SK-N-SH (cell line): ENCODE measurements around the gene CYP39A1.

Experiments
- CTCF ChIP-seq: fragments of 200-600 bp; sonication (generic); IDR thresholded peaks from 2 replicates; pipeline ENCODE4 v1.6.1; 2017; ENCODE audit warnings: antibody characterized with exemption, mild to moderate bottlenecking, moderate library complexity
- EZH2phosphoT487 ChIP-seq: fragments of 200-600 bp; sonication (generic); IDR thresholded peaks from 2 replicates; pipeline ENCODE4 v1.6.1; 2017; ENCODE audit warnings: low read depth, mixed run types, mild to moderate bottlenecking, antibody characterized with exemption, moderate library complexity, borderline replicate concordance
- GABPA ChIP-seq: IDR thresholded peaks from 2 replicates; pipeline ENCODE4 v1.4.0; 2012; ENCODE audit warnings: low read depth, mild to moderate bottlenecking
- RCOR1 ChIP-seq: fragments of 150-350 bp; IDR thresholded peaks from 2 replicates; pipeline ENCODE4 v1.6.1; 2017; ENCODE audit warnings: antibody characterized with exemption, low read length
- SMC3 ChIP-seq: IDR thresholded peaks from 2 replicates; pipeline ENCODE4 v1.6.1; 2012; ENCODE audit warnings: low read depth, low read length, improper control_type of control experiment
- TAF1 ChIP-seq: IDR thresholded peaks from 2 replicates; pipeline ENCODE4 v1.6.1; 2012; ENCODE audit warnings: low read depth, mild to moderate bottlenecking, low read length, moderate library complexity, borderline replicate concordance
- YY1 ChIP-seq: IDR thresholded peaks from 2 replicates; pipeline ENCODE4 v1.4.0; 2012; ENCODE audit warnings: low read depth, mild to moderate bottlenecking
- TF ChIP-seq, protein P1 (sequence below): IDR thresholded peaks from 2 replicates; pipeline ENCODE4 v1.6.1; 2012; ENCODE audit warnings: mild to moderate bottlenecking, low read depth, low read length, moderate library complexity
- TF ChIP-seq, protein P2 (sequence below): IDR thresholded peaks from 2 replicates; pipeline ENCODE4 v1.4.0; 2012; ENCODE audit warnings: low read depth, borderline replicate concordance

GRCh38 chr6:46606338-46606737 is 46.3 kb downstream of the CYP39A1 start:
- TF ChIP-seq SMC3 (no peak), CTCF (no peak), TAF1 (no peak), GABPA (no peak), RCOR1 (no peak), YY1 (no peak), EZH2phosphoT487 (no peak)
- TF ChIP-seq, protein P1, sequence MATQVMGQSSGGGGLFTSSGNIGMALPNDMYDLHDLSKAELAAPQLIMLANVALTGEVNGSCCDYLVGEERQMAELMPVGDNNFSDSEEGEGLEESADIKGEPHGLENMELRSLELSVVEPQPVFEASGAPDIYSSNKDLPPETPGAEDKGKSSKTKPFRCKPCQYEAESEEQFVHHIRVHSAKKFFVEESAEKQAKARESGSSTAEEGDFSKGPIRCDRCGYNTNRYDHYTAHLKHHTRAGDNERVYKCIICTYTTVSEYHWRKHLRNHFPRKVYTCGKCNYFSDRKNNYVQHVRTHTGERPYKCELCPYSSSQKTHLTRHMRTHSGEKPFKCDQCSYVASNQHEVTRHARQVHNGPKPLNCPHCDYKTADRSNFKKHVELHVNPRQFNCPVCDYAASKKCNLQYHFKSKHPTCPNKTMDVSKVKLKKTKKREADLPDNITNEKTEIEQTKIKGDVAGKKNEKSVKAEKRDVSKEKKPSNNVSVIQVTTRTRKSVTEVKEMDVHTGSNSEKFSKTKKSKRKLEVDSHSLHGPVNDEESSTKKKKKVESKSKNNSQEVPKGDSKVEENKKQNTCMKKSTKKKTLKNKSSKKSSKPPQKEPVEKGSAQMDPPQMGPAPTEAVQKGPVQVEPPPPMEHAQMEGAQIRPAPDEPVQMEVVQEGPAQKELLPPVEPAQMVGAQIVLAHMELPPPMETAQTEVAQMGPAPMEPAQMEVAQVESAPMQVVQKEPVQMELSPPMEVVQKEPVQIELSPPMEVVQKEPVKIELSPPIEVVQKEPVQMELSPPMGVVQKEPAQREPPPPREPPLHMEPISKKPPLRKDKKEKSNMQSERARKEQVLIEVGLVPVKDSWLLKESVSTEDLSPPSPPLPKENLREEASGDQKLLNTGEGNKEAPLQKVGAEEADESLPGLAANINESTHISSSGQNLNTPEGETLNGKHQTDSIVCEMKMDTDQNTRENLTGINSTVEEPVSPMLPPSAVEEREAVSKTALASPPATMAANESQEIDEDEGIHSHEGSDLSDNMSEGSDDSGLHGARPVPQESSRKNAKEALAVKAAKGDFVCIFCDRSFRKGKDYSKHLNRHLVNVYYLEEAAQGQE, result no peak
- TF ChIP-seq, protein P2, sequence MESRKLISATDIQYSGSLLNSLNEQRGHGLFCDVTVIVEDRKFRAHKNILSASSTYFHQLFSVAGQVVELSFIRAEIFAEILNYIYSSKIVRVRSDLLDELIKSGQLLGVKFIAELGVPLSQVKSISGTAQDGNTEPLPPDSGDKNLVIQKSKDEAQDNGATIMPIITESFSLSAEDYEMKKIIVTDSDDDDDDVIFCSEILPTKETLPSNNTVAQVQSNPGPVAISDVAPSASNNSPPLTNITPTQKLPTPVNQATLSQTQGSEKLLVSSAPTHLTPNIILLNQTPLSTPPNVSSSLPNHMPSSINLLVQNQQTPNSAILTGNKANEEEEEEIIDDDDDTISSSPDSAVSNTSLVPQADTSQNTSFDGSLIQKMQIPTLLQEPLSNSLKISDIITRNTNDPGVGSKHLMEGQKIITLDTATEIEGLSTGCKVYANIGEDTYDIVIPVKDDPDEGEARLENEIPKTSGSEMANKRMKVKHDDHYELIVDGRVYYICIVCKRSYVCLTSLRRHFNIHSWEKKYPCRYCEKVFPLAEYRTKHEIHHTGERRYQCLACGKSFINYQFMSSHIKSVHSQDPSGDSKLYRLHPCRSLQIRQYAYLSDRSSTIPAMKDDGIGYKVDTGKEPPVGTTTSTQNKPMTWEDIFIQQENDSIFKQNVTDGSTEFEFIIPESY, result no peak
